Testis (tissue), 3 donors: ENCODE results near the gene SEC14L3. TPM values are rescaled to one million over a fixed set of nuclear protein-coding genes. Genes with fewer than 3 reads are reported as not detected.

ENCODE experiments used
- DNase-seq: peaks from one replicate; pipeline ENCODE4 v3.0.0-alpha.2; 2019
- H3K27ac ChIP-seq, 2 donors: fragments of 200-600 bp; sonication (generic); one replicate each; pipeline ENCODE4 v1.5.1; 2019
- H3K27me3 ChIP-seq: fragments of 200-600 bp; sonication (generic); one replicate; pipeline ENCODE4 v1.5.1; 2019
- H3K36me3 ChIP-seq: fragments of 200-600 bp; sonication (generic); one replicate; pipeline ENCODE4 v1.5.1; 2017; ENCODE audit warnings: low read depth; ENCODE audit errors: missing control alignments
- H3K4me1 ChIP-seq: fragments of 200-600 bp; sonication (generic); one replicate; pipeline ENCODE4 v1.5.1; 2019
- H3K4me3 ChIP-seq, 2 donors: fragments of 200-600 bp; sonication (generic); one replicate each; pipeline ENCODE4 v1.5.1; 2017 to 2019
- H3K9me3 ChIP-seq: fragments of 200-600 bp; sonication (generic); one replicate; pipeline ENCODE4 v1.5.1; 2017
- POLR2A ChIP-seq: fragments of 450-650 bp; IDR thresholded peaks from one replicate; pipeline ENCODE4 v1.6.1; 2017; ENCODE audit warnings: antibody characterized with exemption, mild to moderate bottlenecking, moderate library complexity
- WGBS, 2 donors: methylation state at CpG; one replicate each; pipeline ENCODE4 v1.1.5; 2018; 5-methylcytosine and 5-hydroxymethylcytosine counted together
- intact Hi-C: fragments of 100-400 bp; cut with DNase I; formaldehyde crosslinking; loops from one replicate; pipeline ENCODE4 v1.15.1; 2023; ENCODE audit warnings: low total_unique reads
- polyA plus RNA-seq: library from polyadenylated mRNA; stranded (reverse); fragments of 350-450 nt; fragmentation: Illumina TruSeq; extraction: RNeasy Lipid Tissue Mini Kit (QIAGEN cat#74804); gene quantifications from one replicate; pipeline ENCODE4 v1.2.3, GENCODE V29; 2014; ENCODE audit warnings: low read depth, low replicate concordance; ENCODE audit not compliant: insufficient read depth
- total RNA-seq, 2 donors: library from RNA; depleted of rRNA; stranded (reverse); fragments of >200 nt; gene quantifications; one replicate each; pipeline ENCODE4 v1.2.3, GENCODE V29; 2016
- TF ChIP-seq, protein P1 (sequence below), 3 experiments: fragments of 450-650 bp in 2 of 3; fragments of 200-600 bp in 1 of 3; sonication (generic) in 1 of 3; IDR thresholded peaks; one replicate each; pipeline ENCODE4 v1.5.1; 2016 to 2019; ENCODE audit warnings: antibody characterized with exemption in 3 of 3, mild to moderate bottlenecking in 2 of 3, moderate library complexity in 1 of 3

Gene SEC14L3
- total and polyA plus RNA-seq, 3 donors from 2014 or later, result 0.24 to 0.28 (median 0.25) TPM

DNA sequence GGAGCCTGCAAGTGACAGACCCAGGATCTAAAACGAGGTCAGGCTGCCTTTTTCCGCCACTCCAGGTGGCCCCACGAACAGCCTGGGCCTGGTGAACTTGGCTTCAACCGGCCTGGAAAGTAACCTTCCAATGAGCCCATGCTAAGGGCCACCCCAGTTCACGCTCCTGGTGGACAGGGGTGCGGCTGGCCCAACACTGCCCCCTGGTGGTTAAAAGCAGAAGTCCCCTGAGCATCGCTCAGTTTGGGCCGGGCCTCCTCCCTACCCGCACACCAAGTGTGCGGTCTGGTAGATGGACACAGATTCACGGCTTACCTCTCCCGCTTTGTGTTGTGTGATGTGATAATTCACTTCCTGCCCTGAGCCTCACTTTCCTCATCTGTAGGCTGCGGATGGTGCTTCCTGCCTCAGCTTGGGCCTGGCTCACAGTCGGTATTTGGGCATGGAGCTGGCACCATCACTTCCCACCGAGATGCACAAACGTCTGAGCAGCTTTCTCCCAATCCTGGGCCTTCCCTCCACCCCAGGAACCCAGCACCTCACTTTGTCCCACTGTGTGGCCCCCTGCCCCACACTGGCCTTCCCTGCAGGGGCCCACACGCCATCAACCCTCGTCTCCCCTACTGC lies 13.7 kb upstream of the SEC14L3 start:
- Histone ChIP-seq H3K36me3 (no peaks in the 10 kb centered on the region), H3K4me1 (no peaks in the 10 kb centered on the region), H3K27me3 (no peaks in the 10 kb centered on the region), H3K9me3 (no peaks in the 10 kb centered on the region), H3K27ac (no peak overlapping the region), H3K4me3 (no peak overlapping the region)
- intact Hi-C loops, result no loop called here
- TF ChIP-seq POLR2A, result no peak
- TF ChIP-seq, protein P1, sequence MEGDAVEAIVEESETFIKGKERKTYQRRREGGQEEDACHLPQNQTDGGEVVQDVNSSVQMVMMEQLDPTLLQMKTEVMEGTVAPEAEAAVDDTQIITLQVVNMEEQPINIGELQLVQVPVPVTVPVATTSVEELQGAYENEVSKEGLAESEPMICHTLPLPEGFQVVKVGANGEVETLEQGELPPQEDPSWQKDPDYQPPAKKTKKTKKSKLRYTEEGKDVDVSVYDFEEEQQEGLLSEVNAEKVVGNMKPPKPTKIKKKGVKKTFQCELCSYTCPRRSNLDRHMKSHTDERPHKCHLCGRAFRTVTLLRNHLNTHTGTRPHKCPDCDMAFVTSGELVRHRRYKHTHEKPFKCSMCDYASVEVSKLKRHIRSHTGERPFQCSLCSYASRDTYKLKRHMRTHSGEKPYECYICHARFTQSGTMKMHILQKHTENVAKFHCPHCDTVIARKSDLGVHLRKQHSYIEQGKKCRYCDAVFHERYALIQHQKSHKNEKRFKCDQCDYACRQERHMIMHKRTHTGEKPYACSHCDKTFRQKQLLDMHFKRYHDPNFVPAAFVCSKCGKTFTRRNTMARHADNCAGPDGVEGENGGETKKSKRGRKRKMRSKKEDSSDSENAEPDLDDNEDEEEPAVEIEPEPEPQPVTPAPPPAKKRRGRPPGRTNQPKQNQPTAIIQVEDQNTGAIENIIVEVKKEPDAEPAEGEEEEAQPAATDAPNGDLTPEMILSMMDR (IDR thresholded peaks at IDR 0.05), result peak; percentile 88 to 98 (median 91)
- DNase-seq, result peak; percentile 73
- whole genome bisulfite sequencing, 2 donors, result 42 to 55% methylated on average over 18 of the region's 18 CpGs

DNA sequence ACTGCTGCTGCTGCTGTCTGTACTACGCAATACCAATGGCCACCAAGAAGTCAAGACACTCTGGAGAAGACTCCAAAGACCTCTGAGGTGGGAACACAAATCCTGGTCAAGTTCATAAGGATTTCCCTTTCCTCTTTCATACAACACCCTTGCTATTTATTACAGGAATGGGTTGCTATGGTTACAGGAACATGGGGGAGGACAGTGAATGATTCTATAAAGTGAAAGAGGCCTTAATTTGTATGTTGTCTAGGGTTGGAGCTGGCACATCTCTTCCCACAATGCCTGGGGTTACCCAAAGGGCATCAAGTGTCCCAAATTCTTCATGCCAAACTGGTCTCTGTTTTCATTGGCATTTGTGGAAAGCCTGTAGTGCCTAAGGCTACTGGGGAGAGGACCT lies 11.4 kb upstream of the SEC14L3 start:
- intact Hi-C loops, result no loop called here
- Histone ChIP-seq H3K4me3 (no peak overlapping the region), H3K27ac (no peak overlapping the region), H3K36me3 (no peaks in the 10 kb centered on the region), H3K9me3 (no peaks in the 10 kb centered on the region), H3K27me3 (no peaks in the 10 kb centered on the region), H3K4me1 (no peaks in the 10 kb centered on the region)
- WGBS, 2 donors, result 92 to 100% methylated on average over 1 of the region's 1 CpG
- DNase-seq, result no peak
- no peak for TF ChIP-seq POLR2A
- TF ChIP-seq, protein P1 (IDR thresholded peaks at IDR 0.05), result no peak

GRCh38 chr22:30481711-30482110 lies 9.9 kb upstream of the SEC14L3 start:
- no peaks in the 10 kb centered on the region for H3K27me3 ChIP-seq
- intact Hi-C loops, result no loop called here

GRCh38 chr22:30479981-30480380 lies 8.2 kb upstream of the SEC14L3 start:
- Histone ChIP-seq H3K27ac (no peak overlapping the region), H3K4me3 (no peak overlapping the region), H3K4me1 (no peaks in the 10 kb centered on the region), H3K27me3 (no peaks in the 10 kb centered on the region), H3K36me3 (no peaks in the 10 kb centered on the region), H3K9me3 (no peaks in the 10 kb centered on the region)
- intact Hi-C loops, result no loop called here
- DNase-seq, result no peak
- WGBS, 2 donors, result 39 to 60% methylated on average over 2 of the region's 2 CpGs
- no peak for TF ChIP-seq POLR2A
- TF ChIP-seq, protein P1 (IDR thresholded peaks at IDR 0.05), result no peak

More at GRCh38 chr22:30481711-30482110, 9.9 kb upstream of the SEC14L3 start:
- no peak overlapping the region for H3K4me3 ChIP-seq
- no peaks in the 10 kb centered on the region for H3K9me3 ChIP-seq
- DNase-seq, result no peak
- H3K27ac ChIP-seq, result no peak overlapping the region
- no peak for TF ChIP-seq POLR2A
- TF ChIP-seq, protein P1 (IDR thresholded peaks at IDR 0.05), result no peak
- WGBS, 2 donors, result 94 to 96% methylated on average over 4 to 5 of the region's 5 CpGs
- no peaks in the 10 kb centered on the region for H3K4me1 ChIP-seq
- H3K36me3 ChIP-seq, result no peaks in the 10 kb centered on the region
